MM.1S (cell line): Measurements from ENCODE around the gene FGF1.

Experiments
- DNase-seq: peaks from one replicate; pipeline ENCODE4 v3.0.0-alpha.2; 2015
- H2AFZ ChIP-seq: fragments of 300-600 bp; sonication (generic); 2 replicates; pipeline ENCODE4 v1.6.0; 2016; ENCODE audit warnings: antibody characterized with exemption, low read length
- H3F3A ChIP-seq: fragments of 300-600 bp; sonication (generic); 2 replicates; pipeline ENCODE4 v1.6.1; 2016; ENCODE audit warnings: mild to moderate bottlenecking, antibody characterized with exemption, low read length, moderate library complexity, mixed read lengths; ENCODE audit not compliant: insufficient read depth
- H3K27ac ChIP-seq: fragments of 300-600 bp; sonication (generic); 2 replicates; pipeline ENCODE4 v1.5.1; 2016; ENCODE audit warnings: mild to moderate bottlenecking, low read length
- H3K27me3 ChIP-seq: fragments of 300-600 bp; sonication (generic); replicated peaks from 2 replicates; pipeline ENCODE4 v1.6.0; 2016; ENCODE audit warnings: low read length; ENCODE audit not compliant: insufficient read depth
- H3K36me3 ChIP-seq: fragments of 300-600 bp; sonication (generic); replicated peaks from 2 replicates; pipeline ENCODE4 v1.6.1; 2016; ENCODE audit warnings: mild to moderate bottlenecking, low read length, mixed read lengths; ENCODE audit not compliant: insufficient read depth
- H3K4me1 ChIP-seq: fragments of 300-600 bp; sonication (generic); 2 replicates; pipeline ENCODE4 v1.6.1; 2016; ENCODE audit warnings: low read length, mixed read lengths
- H3K4me2 ChIP-seq: fragments of 300-600 bp; sonication (generic); 2 replicates; pipeline ENCODE4 v1.6.0; 2016; ENCODE audit warnings: low read depth, low read length
- H3K4me3 ChIP-seq: fragments of 300-600 bp; sonication (generic); 2 replicates; pipeline ENCODE4 v1.5.1; 2016; ENCODE audit warnings: low read length, mixed read lengths
- H3K79me2 ChIP-seq: fragments of 300-600 bp; sonication (generic); 2 replicates; pipeline ENCODE4 v1.6.1; 2016; ENCODE audit warnings: mixed run types, low read length, mixed read lengths
- H3K9ac ChIP-seq: fragments of 300-600 bp; sonication (generic); 2 replicates; pipeline ENCODE4 v1.6.1; 2016; ENCODE audit warnings: low read length, mixed read lengths
- H3K9me2 ChIP-seq: fragments of 300-600 bp; sonication (generic); replicated peaks from 2 replicates; pipeline ENCODE4 v1.6.1; 2016; ENCODE audit warnings: mild to moderate bottlenecking, low read length, mixed read lengths; ENCODE audit not compliant: insufficient read depth
- H3K9me3 ChIP-seq: fragments of 300-600 bp; sonication (generic); replicated peaks from 2 replicates; pipeline ENCODE4 v1.6.1; 2016; ENCODE audit warnings: mild to moderate bottlenecking, low read length, mixed read lengths; ENCODE audit not compliant: insufficient read depth
- H4K20me1 ChIP-seq: fragments of 300-600 bp; sonication (generic); 2 replicates; pipeline ENCODE4 v1.6.1; 2016; ENCODE audit warnings: mild to moderate bottlenecking, low read length, moderate library complexity, mixed read lengths; ENCODE audit not compliant: insufficient read depth
- CTCF ChIP-seq: fragments of 300-600 bp; sonication (generic); IDR thresholded peaks from 2 replicates; pipeline ENCODE4 v1.5.1; 2016; ENCODE audit warnings: antibody characterized with exemption, low read length, mixed read lengths
- EZH2 ChIP-seq: fragments of 300-600 bp; sonication (generic); optimal IDR thresholded peaks from 2 replicates; pipeline ENCODE3; 2017; ENCODE audit warnings: low read depth, mild to moderate bottlenecking, antibody characterized with exemption, low read length, mixed read lengths
- EZH2phosphoT487 ChIP-seq: fragments of 300-600 bp; sonication (generic); IDR thresholded peaks from 2 replicates; pipeline ENCODE4 v1.6.1; 2018; ENCODE audit warnings: antibody characterized with exemption, low read length

Gene FGF1

GRCh38 chr5:142578161-142578830 lies 107.6 kb downstream of the FGF1 start:
- Histone ChIP-seq H3K9ac (no peak overlapping the region), H3K27ac (no peak overlapping the region), H3F3A (no peaks in the 10 kb centered on the region), H3K4me2 (no peak overlapping the region), H3K9me3 (no peaks in the 10 kb centered on the region), H3K4me1 (no peaks in the 10 kb centered on the region), H3K27me3 (no peaks in the 10 kb centered on the region), H4K20me1 (no peaks in the 10 kb centered on the region), H3K79me2 (no peaks in the 10 kb centered on the region), H2AFZ (no peak overlapping the region), H3K36me3 (no peaks in the 10 kb centered on the region), H3K4me3 (no peak overlapping the region), H3K9me2 (no peaks in the 10 kb centered on the region)
- TF ChIP-seq CTCF (no peak), EZH2phosphoT487 (no peak), EZH2 (no peak)
- DNase-seq, result no peak

- no peaks in the 10 kb centered on the region for H3K4me1 ChIP-seq
- H3K9me3 ChIP-seq, result no peaks in the 10 kb centered on the region
- H3K36me3 ChIP-seq, result no peaks in the 10 kb centered on the region
- H3K9me2 ChIP-seq, result no peaks in the 10 kb centered on the region
- no peak for DNase-seq
- no peak for TF ChIP-seq EZH2
- no peak for TF ChIP-seq EZH2phosphoT487
- TF ChIP-seq CTCF, result no peak
- H3K27me3 ChIP-seq, result no peaks in the 10 kb centered on the region
- H3K9ac ChIP-seq, result no peak overlapping the region
- no peak overlapping the region for H3K27ac ChIP-seq
- no peak overlapping the region for H3K4me3 ChIP-seq
- H3K79me2 ChIP-seq, result no peaks in the 10 kb centered on the region
- H3K4me2 ChIP-seq, result no peak overlapping the region
- H2AFZ ChIP-seq, result no peak overlapping the region
- no peaks in the 10 kb centered on the region for H3F3A ChIP-seq
- H4K20me1 ChIP-seq, result no peaks in the 10 kb centered on the region
Observed at GRCh38 chr5:142576804-142577203, 109.1 kb downstream of the FGF1 start.

GRCh38 chr5:142576303-142576702 lies 109.6 kb downstream of the FGF1 start:
- Histone ChIP-seq H3K27ac (no peak overlapping the region), H3K4me2 (no peak overlapping the region), H3K9me2 (no peaks in the 10 kb centered on the region), H3K27me3 (no peaks in the 10 kb centered on the region), H3K9ac (no peak overlapping the region), H4K20me1 (no peaks in the 10 kb centered on the region), H3K9me3 (no peaks in the 10 kb centered on the region), H3K4me1 (no peaks in the 10 kb centered on the region), H2AFZ (no peak overlapping the region), H3K36me3 (no peaks in the 10 kb centered on the region), H3K4me3 (no peak overlapping the region), H3K79me2 (no peaks in the 10 kb centered on the region), H3F3A (no peaks in the 10 kb centered on the region)
- TF ChIP-seq EZH2 (no peak), EZH2phosphoT487 (no peak), CTCF (no peak)
- DNase-seq, result no peak
